Gastroesophageal sphincter (tissue), 3 donors: ENCODE results near the gene KCNA3.

Experiments used
- CTCF ChIP-seq, 4 experiments: fragments of 200-600 bp in 2 of 4; fragments of 450-650 bp in 2 of 4; sonication (generic) in 1 of 4; IDR thresholded peaks; one replicate each; pipeline ENCODE4 v1.5.1; 2017 to 2019; ENCODE audit warnings: antibody characterized with exemption in 4 of 4, mild to moderate bottlenecking in 2 of 4, moderate library complexity in 2 of 4
- EP300 ChIP-seq: sonication (generic); formaldehyde crosslinking; IDR thresholded peaks from one replicate; pipeline ENCODE4 v1.6.1; 2017; ENCODE audit warnings: antibody characterized with exemption, mild to moderate bottlenecking
- POLR2AphosphoS5 ChIP-seq: sonication (generic); formaldehyde crosslinking; IDR thresholded peaks from one replicate; pipeline ENCODE4 v1.6.1; 2017; ENCODE audit warnings: antibody characterized with exemption

- no peak for TF ChIP-seq EP300
- TF ChIP-seq CTCF (IDR thresholded peaks at IDR 0.05) = peak; percentile 74 to 90 (median 76)
- TF ChIP-seq POLR2AphosphoS5 = no peak
Measured at GRCh38 chr1:110630839-110631663, 43.7 kb downstream of the KCNA3 start.
